Suprapubic skin (tissue), 3 donors: ENCODE measurements around the gene VPS26B.

Experiments
- EP300 ChIP-seq: sonication (generic); formaldehyde crosslinking; IDR thresholded peaks from one replicate; pipeline ENCODE4 v1.6.1; 2017; ENCODE audit warnings: antibody characterized with exemption
- TF ChIP-seq, protein P1 (sequence below), 2 donors: fragments of 200-600 bp in 1 of 2; fragments of 450-650 bp in 1 of 2; sonication (generic) in 1 of 2; IDR thresholded peaks; one replicate each; pipeline ENCODE4 v1.5.1; 2016 to 2019; ENCODE audit warnings: antibody characterized with exemption in 2 of 2, mild to moderate bottlenecking in 1 of 2, moderate library complexity in 1 of 2

DNA sequence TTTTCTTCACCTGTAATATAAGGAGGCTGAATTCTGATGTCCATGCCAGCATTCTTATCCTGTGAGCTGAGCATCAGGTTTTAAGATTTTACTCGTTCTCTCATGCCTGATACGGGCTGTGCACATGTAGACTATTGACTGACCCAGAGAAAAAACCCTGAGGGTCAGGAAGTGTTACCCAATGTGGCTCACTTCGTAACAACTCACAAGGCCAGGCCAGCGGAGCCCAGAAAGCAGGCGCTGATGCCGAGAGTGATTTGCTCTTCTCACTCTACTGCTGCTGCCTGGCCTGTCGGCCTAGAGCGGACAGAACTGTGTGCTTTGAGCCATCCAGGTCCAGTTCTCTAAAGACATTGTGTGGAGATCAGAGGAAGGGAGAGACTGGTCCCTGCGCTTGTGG lies 17.9 kb downstream of the VPS26B start:
- TF ChIP-seq, protein P1, sequence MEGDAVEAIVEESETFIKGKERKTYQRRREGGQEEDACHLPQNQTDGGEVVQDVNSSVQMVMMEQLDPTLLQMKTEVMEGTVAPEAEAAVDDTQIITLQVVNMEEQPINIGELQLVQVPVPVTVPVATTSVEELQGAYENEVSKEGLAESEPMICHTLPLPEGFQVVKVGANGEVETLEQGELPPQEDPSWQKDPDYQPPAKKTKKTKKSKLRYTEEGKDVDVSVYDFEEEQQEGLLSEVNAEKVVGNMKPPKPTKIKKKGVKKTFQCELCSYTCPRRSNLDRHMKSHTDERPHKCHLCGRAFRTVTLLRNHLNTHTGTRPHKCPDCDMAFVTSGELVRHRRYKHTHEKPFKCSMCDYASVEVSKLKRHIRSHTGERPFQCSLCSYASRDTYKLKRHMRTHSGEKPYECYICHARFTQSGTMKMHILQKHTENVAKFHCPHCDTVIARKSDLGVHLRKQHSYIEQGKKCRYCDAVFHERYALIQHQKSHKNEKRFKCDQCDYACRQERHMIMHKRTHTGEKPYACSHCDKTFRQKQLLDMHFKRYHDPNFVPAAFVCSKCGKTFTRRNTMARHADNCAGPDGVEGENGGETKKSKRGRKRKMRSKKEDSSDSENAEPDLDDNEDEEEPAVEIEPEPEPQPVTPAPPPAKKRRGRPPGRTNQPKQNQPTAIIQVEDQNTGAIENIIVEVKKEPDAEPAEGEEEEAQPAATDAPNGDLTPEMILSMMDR (IDR thresholded peaks at IDR 0.05) = no peak
- TF ChIP-seq EP300 = no peak
